ENCODE data around the gene SCNN1A. TPM values are rescaled to one million over a fixed set of nuclear protein-coding genes. Genes with fewer than 3 reads are reported as not detected.

The SCNN1A gene
- total RNA-seq, 1 donor from 2014 or later = 0.74 TPM

DNA sequence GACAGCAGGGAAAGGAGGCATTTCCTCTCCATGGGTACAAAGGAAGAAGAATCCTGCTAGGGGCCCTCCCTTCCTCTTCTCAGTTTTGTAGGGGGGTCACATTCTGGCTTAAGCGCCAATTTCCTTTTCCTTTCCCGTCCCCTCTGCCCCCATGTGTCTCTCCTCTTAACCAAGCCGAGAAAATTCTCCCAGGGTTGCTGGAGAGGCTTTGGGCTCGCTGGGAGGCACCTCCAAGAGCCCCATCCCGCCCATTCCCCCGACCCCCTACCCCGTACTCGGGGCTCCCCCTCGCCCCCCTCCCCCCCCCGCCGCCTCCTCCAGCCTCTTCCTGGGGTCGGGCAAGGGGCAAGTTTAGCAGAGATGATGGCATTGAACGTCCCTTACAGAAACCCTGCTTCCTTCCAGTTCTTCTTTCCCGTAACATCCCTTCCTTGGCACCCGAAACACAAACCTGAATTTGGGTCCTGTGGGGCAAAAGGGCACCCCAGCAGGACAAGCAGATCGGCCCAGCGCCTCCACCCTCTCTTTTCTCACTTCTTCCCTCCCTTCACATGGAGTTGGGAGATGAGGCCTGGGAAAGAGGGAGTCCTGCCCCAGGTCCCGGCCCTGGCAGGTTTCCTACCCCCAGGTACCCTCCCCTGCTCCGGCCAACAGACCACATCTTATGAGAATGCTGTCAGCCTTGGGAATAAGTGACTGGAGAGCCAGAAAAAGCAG, 51.2 kb downstream of the SCNN1A start:
- TF ChIP-seq, protein P1, sequence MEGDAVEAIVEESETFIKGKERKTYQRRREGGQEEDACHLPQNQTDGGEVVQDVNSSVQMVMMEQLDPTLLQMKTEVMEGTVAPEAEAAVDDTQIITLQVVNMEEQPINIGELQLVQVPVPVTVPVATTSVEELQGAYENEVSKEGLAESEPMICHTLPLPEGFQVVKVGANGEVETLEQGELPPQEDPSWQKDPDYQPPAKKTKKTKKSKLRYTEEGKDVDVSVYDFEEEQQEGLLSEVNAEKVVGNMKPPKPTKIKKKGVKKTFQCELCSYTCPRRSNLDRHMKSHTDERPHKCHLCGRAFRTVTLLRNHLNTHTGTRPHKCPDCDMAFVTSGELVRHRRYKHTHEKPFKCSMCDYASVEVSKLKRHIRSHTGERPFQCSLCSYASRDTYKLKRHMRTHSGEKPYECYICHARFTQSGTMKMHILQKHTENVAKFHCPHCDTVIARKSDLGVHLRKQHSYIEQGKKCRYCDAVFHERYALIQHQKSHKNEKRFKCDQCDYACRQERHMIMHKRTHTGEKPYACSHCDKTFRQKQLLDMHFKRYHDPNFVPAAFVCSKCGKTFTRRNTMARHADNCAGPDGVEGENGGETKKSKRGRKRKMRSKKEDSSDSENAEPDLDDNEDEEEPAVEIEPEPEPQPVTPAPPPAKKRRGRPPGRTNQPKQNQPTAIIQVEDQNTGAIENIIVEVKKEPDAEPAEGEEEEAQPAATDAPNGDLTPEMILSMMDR (IDR thresholded peaks at IDR 0.05; ENCODE audit: partially characterized antibody, unreplicated experiment) = no peak
- no peak overlapping the region for H3K27ac Mint-ChIP-seq (ENCODE audit: unreplicated experiment)
- peaks cover 2% of the 10 kb centered on the region for H3K9me3 Mint-ChIP-seq (ENCODE audit: unreplicated experiment)

DNA sequence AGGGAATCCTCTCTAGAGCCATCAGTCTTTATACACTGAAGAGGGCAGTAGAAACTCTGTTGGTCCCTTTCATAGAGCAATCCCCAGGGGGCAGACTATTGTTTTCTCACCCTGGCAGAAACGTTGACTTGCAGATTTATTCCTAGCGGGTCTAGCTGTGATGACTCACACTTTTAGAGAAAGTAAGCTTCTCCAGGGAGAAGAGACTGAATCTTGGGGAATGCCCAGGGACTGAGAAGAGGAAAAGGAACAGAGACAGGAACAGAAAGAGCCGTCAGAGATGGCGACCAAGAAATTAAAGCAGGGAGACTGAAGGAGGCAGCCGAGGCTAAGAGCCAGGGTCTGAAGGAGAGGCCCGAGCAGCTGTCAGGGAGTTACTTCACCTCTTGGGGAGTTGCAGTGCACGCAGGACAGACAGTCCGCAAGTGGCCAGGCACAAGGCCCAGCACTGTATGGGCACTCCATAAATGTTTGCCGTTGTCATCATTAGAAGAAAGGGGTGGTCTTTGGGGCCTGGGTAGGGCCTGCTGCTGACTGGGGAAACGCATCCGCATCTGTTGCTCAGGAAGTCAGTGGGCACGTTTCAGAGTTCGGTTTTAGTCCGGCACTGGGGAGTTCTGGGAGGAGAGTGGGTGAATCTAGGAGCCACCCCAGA, 51.9 kb downstream of the SCNN1A start:
- H3K27ac Mint-ChIP-seq (ENCODE audit: unreplicated experiment) = no peak overlapping the region

More for the DNA sequence above, 51.2 kb downstream of the SCNN1A start:
- Mint-ChIP-seq H3K36me3 (ENCODE audit: unreplicated experiment) (no peaks in the 10 kb centered on the region), H3K4me3 (ENCODE audit: unreplicated experiment) (no peak overlapping the region), H3K4me1 (ENCODE audit: low read depth, unreplicated experiment) (peaks cover 19% of the 10 kb centered on the region), H3K27me3 (ENCODE audit: unreplicated experiment) (peaks cover 6% of the 10 kb centered on the region)
- DNase-seq = no peak

DNA sequence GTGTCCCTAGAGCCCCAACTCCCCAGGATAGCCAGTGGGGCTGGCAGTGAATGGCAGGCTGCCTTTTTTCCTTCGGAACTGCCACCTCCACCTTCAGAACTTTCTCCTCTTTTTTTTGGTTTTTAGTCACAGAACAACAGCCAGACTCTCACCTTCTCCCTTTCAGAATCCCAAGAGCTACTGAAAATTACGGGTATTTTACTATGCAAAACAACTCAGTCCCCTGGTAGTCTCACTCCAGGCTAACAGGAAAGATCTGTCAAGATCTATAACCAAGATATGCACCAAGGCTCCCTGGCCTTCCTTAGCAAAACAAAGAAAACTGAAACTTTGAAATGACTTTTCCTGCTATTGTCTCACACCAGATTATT, 52.4 kb downstream of the SCNN1A start:
- Mint-ChIP-seq H3K27ac (ENCODE audit: unreplicated experiment) (no peak overlapping the region), H3K4me3 (ENCODE audit: unreplicated experiment) (no peak overlapping the region), H3K4me1 (ENCODE audit: low read depth, unreplicated experiment) (peaks cover 19% of the 10 kb centered on the region), H3K9me3 (ENCODE audit: unreplicated experiment) (peaks cover 2% of the 10 kb centered on the region), H3K27me3 (ENCODE audit: unreplicated experiment) (peaks cover 7% of the 10 kb centered on the region), H3K36me3 (ENCODE audit: unreplicated experiment) (no peaks in the 10 kb centered on the region)
- TF ChIP-seq, protein P1 (IDR thresholded peaks at IDR 0.05; ENCODE audit: partially characterized antibody, unreplicated experiment) = no peak
- no peak for DNase-seq

More for the DNA sequence above, 51.9 kb downstream of the SCNN1A start:
- Mint-ChIP-seq H3K36me3 (ENCODE audit: unreplicated experiment) (no peaks in the 10 kb centered on the region), H3K4me1 (ENCODE audit: low read depth, unreplicated experiment) (peaks cover 19% of the 10 kb centered on the region), H3K4me3 (ENCODE audit: unreplicated experiment) (no peak overlapping the region), H3K9me3 (ENCODE audit: unreplicated experiment) (peaks cover 2% of the 10 kb centered on the region), H3K27me3 (ENCODE audit: unreplicated experiment) (peaks cover 7% of the 10 kb centered on the region)
- TF ChIP-seq, protein P1 (IDR thresholded peaks at IDR 0.05; ENCODE audit: partially characterized antibody, unreplicated experiment) = no peak
- DNase-seq = no peak

DNA sequence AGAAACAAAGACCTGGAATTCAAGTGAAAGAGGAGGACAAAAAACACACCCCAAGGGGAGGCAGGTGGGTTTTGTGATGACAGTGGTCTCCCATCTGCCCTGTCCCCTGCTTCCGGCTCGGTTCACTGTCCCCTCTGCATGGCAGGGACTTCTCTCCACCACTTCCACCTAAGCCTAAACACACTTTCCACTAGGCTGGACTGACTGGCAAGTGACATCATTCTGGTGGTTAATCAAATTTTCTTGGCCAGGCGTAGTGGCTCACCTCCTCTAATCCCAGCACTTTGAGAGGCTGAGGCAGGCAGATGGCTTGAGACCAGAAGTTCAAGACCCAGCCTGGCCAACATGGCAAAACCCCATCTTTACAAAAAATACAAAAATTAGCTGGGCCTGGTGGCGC, 53.0 kb downstream of the SCNN1A start:
- TF ChIP-seq, protein P1 (IDR thresholded peaks at IDR 0.05; ENCODE audit: partially characterized antibody, unreplicated experiment) = no peak
- peaks cover 2% of the 10 kb centered on the region for H3K9me3 Mint-ChIP-seq (ENCODE audit: unreplicated experiment)
- H3K27me3 Mint-ChIP-seq (ENCODE audit: unreplicated experiment) = peaks cover 7% of the 10 kb centered on the region
- H3K27ac Mint-ChIP-seq (ENCODE audit: unreplicated experiment) = no peak overlapping the region
- no peak for DNase-seq
- no peaks in the 10 kb centered on the region for H3K36me3 Mint-ChIP-seq (ENCODE audit: unreplicated experiment)
- H3K4me1 Mint-ChIP-seq (ENCODE audit: low read depth, unreplicated experiment) = peaks cover 19% of the 10 kb centered on the region
- no peak overlapping the region for H3K4me3 Mint-ChIP-seq (ENCODE audit: unreplicated experiment)

DNA sequence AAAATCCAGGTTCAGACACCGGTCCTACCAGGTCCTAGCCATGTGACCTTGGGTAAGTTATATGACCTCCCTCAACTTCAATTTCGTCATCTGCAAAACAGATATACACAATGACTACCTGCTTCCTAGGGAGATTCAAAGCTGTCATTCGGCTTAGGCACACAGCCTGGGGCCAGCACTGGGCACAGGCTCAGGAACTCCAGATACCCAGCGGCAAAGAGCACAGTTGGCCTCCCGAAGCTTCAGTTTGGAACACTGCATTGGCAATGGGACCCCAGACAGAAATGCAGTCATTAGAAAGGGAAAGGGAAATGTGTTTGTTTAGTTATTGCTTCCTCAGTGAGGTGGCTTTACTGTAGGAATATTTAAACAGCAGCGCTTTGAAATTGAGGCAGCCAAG, 53.5 kb downstream of the SCNN1A start:
- TF ChIP-seq, protein P1 (IDR thresholded peaks at IDR 0.05; ENCODE audit: partially characterized antibody, unreplicated experiment) = no peak
- H3K27me3 Mint-ChIP-seq (ENCODE audit: unreplicated experiment) = peaks cover 7% of the 10 kb centered on the region
- no peaks in the 10 kb centered on the region for H3K36me3 Mint-ChIP-seq (ENCODE audit: unreplicated experiment)
- peaks cover 17% of the 10 kb centered on the region for H3K4me1 Mint-ChIP-seq (ENCODE audit: low read depth, unreplicated experiment)
- no peak overlapping the region for H3K27ac Mint-ChIP-seq (ENCODE audit: unreplicated experiment)
- H3K4me3 Mint-ChIP-seq (ENCODE audit: unreplicated experiment) = no peak overlapping the region
- H3K9me3 Mint-ChIP-seq (ENCODE audit: unreplicated experiment) = peaks cover 4% of the 10 kb centered on the region
- DNase-seq = no peak
